ENCODE results near the gene PACSIN1.

Gene PACSIN1

DNA sequence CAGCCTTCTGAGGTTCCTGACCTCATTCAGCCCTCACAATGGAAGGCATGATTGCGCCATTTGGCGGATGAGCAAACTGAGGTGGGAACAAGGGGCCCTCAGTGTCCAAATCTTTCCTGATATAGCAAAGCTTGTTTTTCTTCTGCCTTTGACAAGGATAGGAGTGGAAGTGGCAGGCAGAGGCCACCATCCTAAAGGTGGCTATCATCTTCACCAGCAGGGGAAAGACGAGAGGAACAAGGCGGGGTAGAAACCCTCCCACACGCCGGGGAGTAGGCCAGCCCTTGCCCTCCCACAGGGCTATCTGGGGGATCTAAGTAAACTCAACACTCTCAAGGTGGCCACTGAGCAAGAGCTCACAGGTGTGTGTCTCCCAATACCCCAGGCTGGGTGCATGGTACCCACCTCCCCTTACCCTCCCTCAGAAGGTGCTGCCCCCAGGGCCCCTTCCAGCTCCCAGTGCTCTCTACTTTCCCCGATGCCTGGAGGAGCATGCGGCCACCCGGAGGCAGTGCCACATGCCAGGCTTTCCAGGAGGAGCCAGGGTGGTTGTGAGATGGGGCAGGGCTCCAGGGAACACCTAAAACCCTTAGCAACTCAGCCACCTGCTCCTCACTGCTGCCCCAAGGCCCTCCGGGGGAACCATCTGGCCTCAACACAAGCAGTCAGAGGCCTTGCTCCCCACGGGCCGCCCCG, 79.0 kb downstream of the PACSIN1 start:
- DNase-seq (ENCODE audit: low read depth, low spot score) = no peak

DNA sequence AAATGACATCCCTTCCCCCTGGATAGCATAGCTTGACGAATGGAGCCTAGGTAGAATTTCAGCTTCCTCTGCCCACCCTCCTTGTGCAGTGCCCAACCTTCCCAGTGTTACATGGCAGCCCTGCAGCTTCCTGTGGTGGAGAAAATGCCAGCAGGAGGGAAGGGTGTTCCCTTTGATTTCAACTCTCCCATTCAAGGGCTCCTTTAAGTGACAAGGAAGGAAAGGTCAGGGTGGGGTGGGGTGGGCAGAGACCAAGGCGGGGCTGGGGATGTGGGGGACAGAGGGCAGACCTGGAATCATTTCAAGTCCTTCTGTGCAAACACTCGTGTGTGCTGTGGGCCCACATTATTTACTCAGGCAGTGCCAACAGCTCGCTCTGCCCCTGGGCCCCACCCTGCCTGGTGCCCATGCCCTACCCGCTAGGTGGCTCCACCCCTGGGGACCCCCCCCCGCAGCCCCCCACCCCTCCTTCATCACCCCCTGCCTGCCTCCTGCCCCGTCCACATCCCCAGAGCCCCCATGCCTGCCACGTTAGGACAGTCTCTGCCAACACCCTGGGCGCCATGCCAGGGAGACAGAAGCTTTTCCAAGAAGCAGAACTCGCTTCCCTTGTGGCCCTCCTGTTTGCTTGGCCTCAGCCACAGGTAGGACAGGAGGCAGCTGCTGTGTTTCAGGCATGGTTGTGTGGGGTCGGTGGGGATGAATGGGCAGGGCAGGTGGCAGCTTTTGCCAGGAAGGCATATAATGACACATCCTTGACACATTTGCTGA, 80.9 kb downstream of the PACSIN1 start:
- DNase-seq (ENCODE audit: low read depth, low spot score) = no peak

DNA sequence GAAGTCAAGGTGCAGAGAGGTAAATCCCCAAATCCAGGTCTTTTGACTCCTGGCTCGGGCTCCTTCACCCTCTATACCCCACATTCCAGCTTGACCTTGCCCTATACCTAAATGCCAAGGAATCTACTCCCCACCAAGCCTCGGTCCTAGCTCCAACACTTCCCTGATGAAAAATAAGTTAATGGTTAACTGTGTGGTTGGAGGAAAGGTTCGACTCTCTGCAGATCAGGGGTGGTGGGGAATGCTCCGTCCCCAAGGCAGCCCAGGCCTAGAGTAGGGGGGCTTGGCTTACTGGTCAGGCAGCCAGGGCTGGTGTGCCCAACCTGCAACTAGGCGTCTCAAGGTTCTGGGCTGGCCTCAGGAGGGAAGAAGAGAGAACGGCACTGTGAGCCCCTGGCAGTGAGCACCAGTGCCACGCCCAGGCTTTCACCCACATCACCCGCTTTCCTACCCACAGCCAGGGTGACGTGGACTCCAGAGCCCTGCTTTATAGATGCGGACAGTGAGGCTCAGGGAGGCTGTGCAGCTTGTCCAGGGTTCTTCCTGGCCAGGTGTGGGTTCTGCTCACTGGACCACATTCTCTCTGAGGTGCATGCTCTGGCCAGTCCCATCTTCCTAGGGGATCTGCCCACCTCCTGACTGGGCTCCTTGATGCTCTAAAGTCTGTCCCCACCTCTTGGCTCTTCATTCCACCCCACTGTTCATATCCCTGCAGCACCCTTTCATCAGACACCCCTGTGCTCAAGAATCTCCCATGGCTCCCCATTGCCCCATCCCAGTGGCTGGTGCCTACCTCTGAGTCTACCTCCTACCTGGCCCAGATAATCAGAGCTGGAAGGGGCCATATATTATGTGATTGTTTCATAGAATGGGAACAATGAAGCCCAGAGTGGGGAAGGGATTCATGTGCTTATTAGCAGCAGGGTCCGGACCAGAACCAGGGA, 82.1 kb downstream of the PACSIN1 start:
- DNase-seq (ENCODE audit: low read depth, low spot score) = no peak

DNA sequence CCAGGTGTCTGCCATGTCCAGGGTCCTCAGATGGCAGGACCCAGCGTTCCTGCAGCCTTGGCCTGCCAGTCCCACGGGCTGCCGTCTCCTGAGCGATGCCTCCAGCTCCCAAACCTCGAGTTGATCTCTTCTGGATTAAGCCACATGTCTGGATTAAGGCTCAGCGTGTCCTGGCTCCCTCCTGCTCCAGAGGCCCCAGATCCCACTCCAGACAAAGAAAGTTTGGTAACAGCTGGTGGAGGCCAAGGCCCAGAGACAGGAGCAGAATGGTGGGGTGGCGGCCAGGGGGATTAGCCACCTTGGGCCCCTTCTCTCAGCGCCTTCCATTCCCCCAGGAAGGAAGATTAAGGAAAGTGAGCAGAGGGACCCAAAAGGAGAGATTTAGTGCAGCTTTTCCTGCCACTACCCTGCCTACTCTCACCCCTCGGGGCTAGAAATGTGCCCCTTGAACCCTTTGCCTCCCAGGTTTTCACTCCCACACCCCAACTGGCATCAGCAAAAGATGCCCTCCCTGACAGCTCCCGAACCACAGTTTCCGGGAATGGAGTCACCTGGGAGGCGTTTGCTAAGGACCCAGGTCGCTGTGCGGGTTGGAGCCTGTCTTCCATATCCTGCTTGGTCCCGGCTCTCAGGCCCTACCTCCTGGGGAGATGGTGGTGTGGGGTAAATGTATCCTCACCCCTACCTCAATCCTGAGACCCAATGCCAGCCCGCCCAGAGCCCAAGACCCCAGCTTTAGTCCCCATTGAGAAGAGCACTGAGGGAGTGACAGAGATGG, 83.3 kb downstream of the PACSIN1 start:
- DNase-seq (ENCODE audit: low read depth, low spot score) = no peak

DNA sequence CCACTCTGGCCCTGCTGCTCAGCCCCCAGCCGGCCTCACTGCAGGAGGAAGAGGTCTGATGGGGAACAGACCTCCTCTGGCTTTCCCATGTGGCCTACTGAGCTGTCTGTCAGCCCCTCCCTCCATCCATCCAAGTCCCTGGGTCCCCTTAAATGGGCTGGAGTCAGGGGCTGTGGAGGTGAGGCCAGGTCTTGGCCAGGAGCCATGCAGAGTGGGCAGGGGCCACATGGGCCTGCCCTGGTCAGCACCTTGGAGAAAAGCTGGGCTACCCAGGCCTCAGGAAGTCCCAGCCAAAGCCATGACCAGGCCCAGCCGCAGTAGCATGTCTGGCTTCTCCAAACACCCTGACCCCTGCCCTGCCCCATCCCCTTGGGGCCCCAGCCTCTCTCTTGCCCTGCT, 83.9 kb downstream of the PACSIN1 start:
- DNase-seq (ENCODE audit: low read depth, low spot score) = no peak

DNA sequence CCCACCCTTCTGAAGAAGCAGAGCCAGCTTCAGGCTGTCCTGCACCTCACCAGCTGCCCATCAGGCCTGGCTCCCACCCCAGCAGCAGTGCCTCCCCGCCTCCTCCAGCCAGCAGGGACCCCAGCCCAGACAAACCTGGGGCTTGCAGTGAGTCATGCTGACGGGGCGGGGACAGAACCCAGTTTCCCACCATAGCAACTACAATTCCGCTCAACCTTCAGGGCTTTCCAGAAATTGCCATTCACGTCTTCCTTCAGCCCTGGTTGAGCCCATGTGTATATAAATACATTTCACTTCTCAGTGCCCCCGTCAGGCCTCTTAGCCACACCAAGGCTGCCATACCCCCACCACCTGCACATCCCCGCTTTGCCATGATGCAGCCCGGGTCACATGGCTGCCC, 85.8 kb downstream of the PACSIN1 start:
- DNase-seq (ENCODE audit: low read depth, low spot score) = no peak

DNA sequence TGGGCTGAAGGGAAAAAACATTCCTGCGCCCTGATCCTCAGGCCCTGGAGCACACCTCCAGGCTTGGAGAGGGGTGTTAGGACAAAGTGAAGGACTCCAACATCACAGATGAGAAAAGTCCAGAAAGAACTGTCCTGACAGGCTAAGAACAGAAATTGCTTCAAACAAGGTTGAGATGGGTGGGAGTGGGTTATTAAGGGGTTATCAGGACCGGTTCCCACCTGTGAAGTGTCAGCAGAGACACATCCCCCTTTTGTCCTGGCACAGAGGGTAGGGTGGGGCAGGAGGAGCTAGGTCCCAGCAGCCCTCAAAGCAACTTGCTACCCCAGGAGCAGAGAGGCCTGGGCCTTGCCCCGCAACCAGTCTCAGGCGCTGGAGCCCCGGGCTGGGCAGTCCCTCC, 86.7 kb downstream of the PACSIN1 start:
- DNase-seq (ENCODE audit: low read depth, low spot score) = no peak

DNA sequence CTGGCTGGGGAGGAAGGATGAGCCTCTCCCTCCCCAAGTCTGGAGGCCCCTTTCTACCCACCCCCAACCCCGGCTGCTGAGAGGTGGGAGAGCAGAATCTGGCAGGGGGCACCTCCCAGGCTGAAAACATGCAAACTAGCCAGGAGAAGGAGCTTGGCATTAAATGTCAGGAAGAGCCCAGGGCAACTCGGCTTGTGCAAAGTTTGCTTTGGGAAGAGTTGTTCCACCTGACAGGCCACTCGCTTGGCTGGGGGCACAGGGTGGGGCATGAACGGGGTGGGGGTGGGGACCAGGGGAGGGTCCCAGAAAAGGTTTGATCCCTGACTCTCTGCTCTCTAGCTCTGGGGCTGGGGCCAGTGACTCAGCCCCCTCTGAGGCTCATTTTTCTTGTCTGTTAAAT, 87.3 kb downstream of the PACSIN1 start:
- DNase-seq (ENCODE audit: low read depth, low spot score) = no peak

DNA sequence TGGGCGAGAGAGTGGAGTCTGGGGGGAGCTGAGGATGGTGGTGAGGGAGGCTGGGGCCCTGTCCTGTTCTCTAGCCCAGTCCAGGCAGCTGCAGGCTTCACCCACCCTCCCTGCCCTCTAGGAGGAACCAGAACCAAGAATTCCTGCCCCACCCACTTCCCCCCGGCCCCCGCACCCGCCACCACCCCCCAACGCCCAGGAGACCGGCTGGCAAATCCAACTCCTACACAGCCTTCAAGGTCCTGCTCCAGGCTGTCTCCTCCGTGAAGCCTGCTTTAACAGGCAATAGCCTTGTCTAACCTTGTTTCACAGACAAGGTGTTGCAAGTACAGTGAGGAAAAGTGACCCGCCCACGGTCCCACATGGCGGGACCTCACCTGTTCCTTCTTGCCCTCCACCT, 87.9 kb downstream of the PACSIN1 start:
- DNase-seq (ENCODE audit: low read depth, low spot score) = no peak

DNA sequence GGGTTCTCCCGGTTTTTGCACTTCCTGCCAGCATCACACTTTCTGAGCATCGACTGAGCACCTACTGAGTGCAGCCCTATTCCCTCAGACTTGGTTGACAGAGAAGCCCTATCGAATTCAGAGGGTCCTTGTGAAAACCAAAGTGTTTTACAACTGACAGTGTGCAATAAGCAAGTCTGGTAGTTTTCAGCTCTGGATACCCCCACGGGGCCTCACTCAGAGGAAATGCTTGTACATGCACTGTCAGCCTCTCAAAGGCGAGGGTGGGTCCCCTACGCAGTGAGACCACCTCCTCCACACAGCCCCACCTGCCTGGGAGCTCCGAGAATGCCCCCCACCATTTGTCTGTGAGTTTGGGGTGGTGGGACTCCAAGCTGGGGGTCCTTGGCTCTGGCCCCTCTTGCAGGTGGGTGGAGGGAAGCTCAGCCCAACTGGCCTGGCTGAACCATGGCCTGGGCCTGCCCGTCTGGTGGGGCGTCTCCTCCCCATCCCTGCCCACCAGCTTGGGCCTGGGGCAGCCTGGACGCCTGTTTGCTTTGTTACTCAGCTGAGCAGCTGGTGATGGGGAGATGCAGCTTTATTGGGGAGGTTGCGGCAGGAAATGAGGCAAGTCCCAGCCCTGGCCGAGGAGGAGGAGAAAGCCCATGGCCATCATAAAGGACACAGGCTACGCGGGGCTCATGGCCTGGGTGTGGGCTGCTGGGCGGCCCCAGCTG, 88.6 kb downstream of the PACSIN1 start:
- DNase-seq (ENCODE audit: low read depth, low spot score) = no peak

DNA sequence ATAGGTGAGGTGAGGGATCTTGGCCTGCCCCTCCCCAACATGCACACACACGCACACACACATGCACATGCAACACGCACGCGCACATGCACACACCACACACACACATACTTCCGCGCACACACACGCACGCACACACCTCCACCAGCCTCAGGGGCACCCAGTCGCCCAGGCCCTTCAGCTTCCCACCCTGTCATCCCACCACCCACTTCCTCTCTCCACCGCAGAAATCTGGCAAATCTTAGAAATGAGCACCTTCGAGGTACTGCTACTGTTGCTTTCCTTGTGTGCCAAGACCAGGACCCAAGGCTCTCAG, 89.1 kb downstream of the PACSIN1 start:
- DNase-seq (ENCODE audit: low read depth, low spot score) = no peak

DNA sequence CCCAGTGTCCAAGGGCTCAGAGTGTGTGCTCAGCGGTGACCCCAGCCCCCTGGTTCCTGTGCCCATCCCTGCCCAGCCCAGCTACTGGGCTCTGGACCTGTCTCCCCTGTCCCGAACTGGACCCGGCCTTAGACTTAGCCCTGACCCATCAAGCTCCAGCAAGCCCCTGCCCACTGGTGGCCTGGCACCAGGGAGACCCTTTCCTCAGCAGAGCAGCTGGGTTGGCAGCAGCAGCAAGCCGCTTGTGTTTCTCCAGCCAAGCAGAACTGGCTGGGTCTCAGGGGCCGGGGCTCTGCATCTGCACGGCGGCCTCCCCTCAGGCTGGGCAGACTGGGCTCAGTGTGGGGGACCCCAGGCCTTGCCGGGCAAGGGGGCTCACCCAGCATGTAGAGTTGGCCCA, 89.5 kb downstream of the PACSIN1 start:
- DNase-seq (ENCODE audit: low read depth, low spot score) = no peak

DNA sequence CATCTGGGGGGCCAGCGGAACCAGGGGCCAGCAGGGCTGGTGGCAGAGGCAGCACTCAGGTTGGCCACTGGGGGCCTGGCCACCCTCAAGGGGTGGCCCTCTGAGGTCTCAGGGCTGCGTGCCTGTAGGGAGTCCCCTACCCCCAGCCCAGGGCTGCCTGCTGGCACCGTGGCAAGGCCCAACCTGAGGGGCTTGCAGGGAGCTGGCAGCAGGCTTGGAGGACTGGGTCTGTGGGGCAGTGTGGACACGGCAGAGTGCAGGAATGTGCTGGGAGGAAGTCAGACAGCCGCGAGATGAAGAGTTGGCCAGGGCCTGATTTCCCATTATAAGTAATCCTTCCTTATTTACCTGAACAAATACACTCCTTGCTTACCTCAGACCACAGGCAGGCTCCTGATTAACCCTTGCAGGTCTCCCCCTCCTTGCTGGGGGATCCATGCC, 90.2 kb downstream of the PACSIN1 start, which contains the start of gene SPDEF:
SPDEF (minus strand) TSS at position 299 of the 441 bp plus-strand sequence. CDS start 11,874 bp downstream, outside the sequence.
- DNase-seq (ENCODE audit: low read depth, low spot score) = no peak

DNA sequence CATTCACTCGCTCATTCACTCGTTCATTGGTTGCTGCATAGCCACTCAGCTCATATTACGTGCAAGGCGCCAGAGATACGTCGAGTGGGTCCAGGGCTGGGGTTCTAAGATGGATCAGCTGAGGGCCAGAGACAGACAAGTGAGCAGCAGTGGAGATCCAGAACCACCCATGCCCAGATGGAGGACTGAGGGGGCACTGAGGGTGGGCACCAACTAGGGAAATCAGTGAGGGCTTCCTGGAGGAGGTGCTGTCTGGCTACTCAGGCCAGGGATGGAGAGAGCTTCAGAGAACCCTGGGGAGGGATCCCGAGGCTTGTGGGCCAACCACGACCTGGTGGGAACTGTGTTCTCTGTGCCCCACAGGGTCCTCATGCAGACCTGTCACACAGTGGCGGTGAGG, 90.6 kb downstream of the PACSIN1 start:
- no peak for DNase-seq (ENCODE audit: low read depth, low spot score)

DNA sequence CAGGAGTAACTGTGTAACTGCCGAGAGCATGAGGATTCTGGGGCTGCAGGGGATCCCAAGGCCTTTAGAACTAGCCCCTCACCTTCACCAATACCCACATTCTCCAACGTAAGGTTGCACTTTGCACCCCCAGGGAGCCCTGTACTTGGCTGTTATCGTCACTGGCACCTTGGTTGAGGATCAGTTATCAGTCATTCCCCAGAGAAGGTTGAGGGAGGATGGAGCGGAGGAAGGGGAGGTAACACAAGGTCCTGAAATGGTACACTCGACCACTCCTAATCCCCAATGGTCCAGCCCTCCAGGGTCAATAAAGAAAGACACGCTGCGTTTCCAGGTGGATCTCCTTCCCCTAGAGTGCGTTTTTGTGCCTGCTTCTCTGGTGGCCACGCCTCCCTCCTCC, 91.4 kb downstream of the PACSIN1 start:
- DNase-seq (ENCODE audit: low read depth, low spot score) = no peak

DNA sequence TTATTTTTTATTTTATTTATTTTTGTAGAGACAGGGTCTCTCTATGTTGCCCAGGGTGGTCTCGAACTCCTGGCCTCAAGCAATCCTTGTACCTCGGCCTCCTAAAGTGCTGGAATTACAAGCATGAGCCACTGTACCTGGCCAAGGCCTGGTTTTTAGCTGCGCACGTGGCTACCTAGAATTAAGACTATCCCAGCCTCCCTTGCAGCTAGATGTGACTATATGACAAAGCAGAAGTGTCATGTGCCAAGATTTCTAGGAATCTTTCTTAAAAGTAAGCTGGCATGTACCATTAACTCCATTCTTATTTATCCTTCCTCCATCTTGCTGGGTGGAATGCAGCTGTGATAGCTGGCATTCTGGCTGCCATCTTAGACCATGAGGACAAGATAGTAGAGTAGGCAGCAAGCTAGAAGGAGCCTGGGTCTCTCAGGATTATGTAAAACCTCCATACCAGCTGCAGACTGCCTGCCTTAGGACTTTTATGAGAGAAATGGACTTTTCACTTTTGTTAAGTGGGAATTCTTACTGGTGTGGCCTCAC, 92.4 kb downstream of the PACSIN1 start:
- no peak for DNase-seq (ENCODE audit: low read depth, low spot score)

DNA sequence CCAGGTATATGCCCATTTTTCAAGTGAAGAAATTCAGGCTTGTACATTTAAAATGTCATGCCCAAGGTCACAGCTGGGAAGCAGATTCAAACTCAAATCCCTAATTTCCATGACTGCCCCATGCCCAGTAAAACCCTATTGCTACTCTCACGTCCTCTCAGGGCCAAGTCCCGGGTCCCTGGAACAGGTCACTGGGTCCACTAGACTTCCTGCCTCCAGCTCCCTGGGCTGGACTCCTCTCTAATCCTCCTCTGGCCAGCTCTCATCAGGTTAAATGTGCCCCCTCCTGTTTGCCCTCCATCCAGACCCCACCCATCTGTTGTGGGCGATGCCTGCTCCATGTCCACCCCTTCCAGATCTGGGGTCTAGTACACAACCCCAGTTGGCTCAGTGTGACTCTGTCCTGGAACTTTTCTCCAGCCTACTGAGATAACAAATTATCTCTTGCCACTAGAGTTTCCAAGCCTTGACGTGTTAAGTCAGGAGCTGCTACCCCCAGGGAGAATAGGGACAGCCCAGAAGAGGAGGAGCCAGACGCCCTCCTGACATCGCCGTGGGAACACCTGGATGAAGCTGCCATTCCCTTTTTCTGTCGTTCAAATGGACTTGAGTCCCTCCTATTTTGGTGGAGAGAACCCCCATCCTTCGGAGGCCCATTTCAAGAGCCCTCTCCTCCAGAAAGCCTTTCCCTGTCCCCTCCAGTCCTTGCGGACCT, 93.9 kb downstream of the PACSIN1 start:
- no peak for DNase-seq (ENCODE audit: low read depth, low spot score)

DNA sequence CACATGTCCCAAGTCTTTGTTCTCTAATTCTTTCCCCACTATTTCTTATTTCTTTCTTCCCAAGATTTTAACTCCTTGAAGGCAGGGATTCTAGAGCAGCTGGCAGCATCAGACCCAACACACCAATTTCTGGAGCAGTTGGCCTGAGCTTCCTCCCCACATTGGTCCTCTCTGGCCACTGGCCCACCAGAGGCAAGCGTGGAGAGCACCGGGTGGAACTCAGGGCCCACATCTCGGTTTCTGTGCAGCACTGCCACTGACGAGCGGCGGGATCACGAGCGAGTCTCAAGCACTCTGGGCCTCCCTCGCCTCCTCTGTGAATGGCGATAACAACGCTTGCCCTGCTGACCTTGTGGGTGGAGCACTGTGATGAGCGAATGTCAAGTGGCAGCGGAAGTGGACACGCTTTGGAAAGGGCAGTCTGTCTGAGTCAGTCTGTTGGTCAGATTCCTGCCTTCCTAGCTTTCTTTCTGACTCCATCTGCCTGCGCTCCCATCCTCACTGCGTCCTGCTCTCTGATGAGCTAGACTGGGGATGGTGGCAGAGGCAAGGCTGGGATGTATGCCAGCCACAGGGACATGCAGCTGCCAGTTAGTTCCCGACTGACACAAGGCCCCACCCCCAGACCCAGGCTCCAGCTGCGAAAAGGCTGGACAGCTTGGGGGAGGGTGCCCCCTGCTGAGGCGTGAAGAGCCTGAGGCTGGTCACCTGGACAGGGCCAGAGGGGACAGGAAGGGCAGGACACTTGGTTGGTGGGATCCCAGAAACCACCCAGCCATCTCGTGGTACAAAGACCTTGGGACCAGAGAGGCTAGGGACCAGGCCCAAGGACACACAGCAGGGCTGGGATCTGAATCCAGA, 94.7 kb downstream of the PACSIN1 start:
- DNase-seq (ENCODE audit: low read depth, low spot score) = no peak

DNA sequence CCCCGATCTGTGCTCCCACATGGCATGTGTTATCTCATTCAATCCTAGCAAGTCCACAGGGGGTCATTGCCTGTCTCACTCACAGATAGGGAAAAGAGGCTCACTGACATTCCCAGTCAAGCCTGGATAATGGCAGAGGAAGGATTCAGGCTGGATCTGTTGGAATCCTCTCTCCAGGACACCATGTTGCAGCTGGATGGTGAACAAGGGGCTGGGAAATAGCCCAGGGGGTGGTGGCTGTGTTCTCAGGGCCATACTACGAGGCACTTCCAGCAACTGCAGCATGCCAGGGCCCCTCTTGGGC, 95.3 kb downstream of the PACSIN1 start:
- DNase-seq (ENCODE audit: low read depth, low spot score) = no peak

All from activated CD4-positive, CD25-positive, alpha-beta regulatory T cell treated with anti-CD3 and anti-CD28 coated beads, Interleukin-2, amount 50 U/mL, for 16 hours (primary cell).